MM.1S (cell line): Measurements from ENCODE around the gene NCF2.

Source experiments
- EZH2 ChIP-seq: fragments of 300-600 bp; sonication (generic); optimal IDR thresholded peaks from 2 replicates; pipeline ENCODE3; 2017; ENCODE audit warnings: low read depth, mild to moderate bottlenecking, antibody characterized with exemption, low read length, mixed read lengths
- TF ChIP-seq, protein P1 (sequence below): fragments of 300-600 bp; sonication (generic); IDR thresholded peaks from 2 replicates; pipeline ENCODE4 v1.5.1; 2016; ENCODE audit warnings: antibody characterized with exemption, low read length, mixed read lengths

DNA sequence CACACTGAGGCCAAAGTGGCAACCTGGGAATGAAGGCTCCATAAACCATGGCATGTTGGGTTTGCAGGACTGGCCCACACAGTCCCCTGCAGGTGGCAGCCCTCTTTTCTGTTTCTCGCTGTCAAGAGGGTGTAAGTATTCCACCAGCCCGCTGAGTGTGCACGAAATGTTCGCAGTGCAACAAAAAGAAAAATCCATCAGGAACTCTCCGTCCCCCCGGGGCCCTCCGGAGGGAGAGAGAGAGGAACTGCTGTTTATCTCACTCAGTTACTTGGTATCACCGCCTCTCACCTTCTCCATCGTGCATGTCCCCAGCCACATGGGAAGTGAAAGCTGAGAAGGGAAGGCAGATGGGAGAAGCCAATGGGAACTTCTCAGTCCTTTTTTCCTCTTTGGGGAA, 38.3 kb downstream of the NCF2 start:
- TF ChIP-seq, protein P1, sequence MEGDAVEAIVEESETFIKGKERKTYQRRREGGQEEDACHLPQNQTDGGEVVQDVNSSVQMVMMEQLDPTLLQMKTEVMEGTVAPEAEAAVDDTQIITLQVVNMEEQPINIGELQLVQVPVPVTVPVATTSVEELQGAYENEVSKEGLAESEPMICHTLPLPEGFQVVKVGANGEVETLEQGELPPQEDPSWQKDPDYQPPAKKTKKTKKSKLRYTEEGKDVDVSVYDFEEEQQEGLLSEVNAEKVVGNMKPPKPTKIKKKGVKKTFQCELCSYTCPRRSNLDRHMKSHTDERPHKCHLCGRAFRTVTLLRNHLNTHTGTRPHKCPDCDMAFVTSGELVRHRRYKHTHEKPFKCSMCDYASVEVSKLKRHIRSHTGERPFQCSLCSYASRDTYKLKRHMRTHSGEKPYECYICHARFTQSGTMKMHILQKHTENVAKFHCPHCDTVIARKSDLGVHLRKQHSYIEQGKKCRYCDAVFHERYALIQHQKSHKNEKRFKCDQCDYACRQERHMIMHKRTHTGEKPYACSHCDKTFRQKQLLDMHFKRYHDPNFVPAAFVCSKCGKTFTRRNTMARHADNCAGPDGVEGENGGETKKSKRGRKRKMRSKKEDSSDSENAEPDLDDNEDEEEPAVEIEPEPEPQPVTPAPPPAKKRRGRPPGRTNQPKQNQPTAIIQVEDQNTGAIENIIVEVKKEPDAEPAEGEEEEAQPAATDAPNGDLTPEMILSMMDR, result no peak
- no peak for TF ChIP-seq EZH2
